Measurements from ENCODE around the gene RAG1.

DNA sequence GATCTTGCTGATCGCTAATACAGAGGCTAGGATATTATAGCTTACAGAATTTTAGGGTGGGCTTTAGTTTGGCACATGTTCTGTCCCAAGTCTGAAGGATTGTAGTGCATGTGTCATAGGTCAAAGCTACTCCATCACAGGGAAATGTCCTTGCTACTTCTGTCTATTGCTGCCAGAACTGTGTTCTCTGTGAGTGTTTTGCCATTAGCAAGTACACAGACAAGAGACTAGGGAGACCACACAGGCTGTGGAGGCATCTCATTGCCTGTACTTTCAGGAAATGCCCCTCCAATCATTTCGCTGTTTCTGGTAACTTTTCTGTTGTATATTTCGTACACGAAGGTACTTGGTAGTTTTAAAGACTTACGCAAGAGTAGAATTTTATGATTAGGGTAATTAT is 55.7 kb downstream of the RAG1 start:
- no peak for TF ChIP-seq EZH2 (IDR thresholded peaks at IDR 0.05; ENCODE audit: insufficient read depth, poor library complexity, severe bottlenecking)
- TF ChIP-seq EZH2phosphoT487 (IDR thresholded peaks at IDR 0.05; ENCODE audit: insufficient read depth, low read depth), result no peak

Measured in GM23248 (cell line).